GM12878 (cell line): ENCODE data around the gene P4HA1. TPM values are rescaled to one million over a fixed set of nuclear protein-coding genes. Genes with fewer than 3 reads are reported as not detected.
A peak's percentile ranks its signal among the peaks of the same experiment; 100 is the strongest.
"Not testable (repeated sequence)": the region's sequence is repeated elsewhere in the genome, so short reads cannot be mapped to it uniquely, and the experiment has no call there.

Experiments used
- ATAC-seq: fragments of 200-7000 bp; cut with Tn5 transposase; 3 replicates; pipeline ENCODE4 v1.9.1; 2020; ENCODE audit warnings: mild to moderate bottlenecking, moderate library complexity
- BruUV-seq: library from RNA; stranded (reverse); fragments of 400-500 nt; replicated peaks from 2 replicates; lab custom pipeline; 2021; lab: Mats Ljungman, UMichigan
- CTCF ChIA-PET: fragments of 300-600 bp; sonication (Branson Sonifier 250); formaldehyde crosslinking; extraction: SDS; loops from one replicate; lab custom pipeline; 2021; ENCODE audit warnings: inconsistent platforms; lab: Yijun Ruan, JAX
- POLR2A ChIA-PET: fragments of 350-600 bp; formaldehyde crosslinking; extraction: SDS; loops from one replicate; lab custom pipeline; 2021; ENCODE audit warnings: inconsistent platforms; lab: Charles Lee
- RAD21 ChIA-PET: fragments of 300-600 bp; sonication (Branson Sonifier 250); formaldehyde crosslinking; loops from one replicate; lab custom pipeline; 2023; ENCODE audit warnings: antibody characterized with exemption; ENCODE audit not compliant: unreplicated experiment; lab: Charles Lee
- SMC1A ChIA-PET: fragments of 300-600 bp; sonication (Branson Sonifier 250); formaldehyde crosslinking; loops from one replicate; lab custom pipeline; 2023; ENCODE audit not compliant: unreplicated experiment, uncharacterized antibody; lab: Charles Lee
- DNase-seq: peaks from one replicate; pipeline ENCODE4 v3.0.0-alpha.2; 2011; ENCODE audit warnings: low read depth, low spot score
- FAIRE-seq: peaks from 3 replicates; lab custom pipeline; 2011; peaks lifted over from hg19 to GRCh38; lab: Jason Lieb, UNC
- H2AFZ ChIP-seq: 2 replicates; pipeline ENCODE4 v1.6.0; 2011; ENCODE audit warnings: low read depth, low read length, control low read depth; ENCODE audit not compliant: control insufficient read depth
- H3K27ac ChIP-seq: 2 replicates; pipeline ENCODE4 v1.5.1; 2011; ENCODE audit warnings: control low read depth; ENCODE audit not compliant: control insufficient read depth, insufficient read depth
- H3K27me3 ChIP-seq, 2 experiments: replicated peaks in 1 of 2; 2 replicates each; pipeline versions ENCODE4 v1.6.0 to v1.6.1; 2011; ENCODE audit warnings: low read length in 1 of 2; ENCODE audit not compliant: control insufficient read depth in 2 of 2, insufficient read depth in 2 of 2
- H3K36me3 ChIP-seq, 2 experiments: 2 replicates each; pipeline ENCODE4 v1.5.1; 2011; ENCODE audit warnings: low read length in 1 of 2; ENCODE audit not compliant: control insufficient read depth in 2 of 2, insufficient read depth in 2 of 2
- H3K4me1 ChIP-seq: 2 replicates; pipeline ENCODE4 v1.6.1; 2011; ENCODE audit warnings: mild to moderate bottlenecking, low read length, moderate library complexity, mixed read lengths; ENCODE audit not compliant: control insufficient read depth, insufficient read depth
- H3K4me2 ChIP-seq: 2 replicates; pipeline ENCODE4 v1.6.0; 2011; ENCODE audit warnings: control low read depth; ENCODE audit not compliant: control insufficient read depth, insufficient read depth
- H3K4me3 ChIP-seq: fragments of 200-600 bp; sonication (generic); 2 replicates; pipeline ENCODE4 v1.5.1; 2016
- H3K79me2 ChIP-seq: 2 replicates; pipeline ENCODE4 v1.6.0; 2011; ENCODE audit warnings: low read length; ENCODE audit not compliant: control insufficient read depth, insufficient read depth
- H3K9ac ChIP-seq: 2 replicates; pipeline ENCODE4 v1.8.0; 2011; ENCODE audit warnings: low read length, control low read depth, mixed read lengths; ENCODE audit not compliant: control insufficient read depth, insufficient read depth
- H3K9me3 ChIP-seq: replicated peaks from 3 replicates; pipeline ENCODE4 v1.5.1; 2011; ENCODE audit warnings: mild to moderate bottlenecking, low read length; ENCODE audit not compliant: control insufficient read depth, insufficient read depth
- H4K20me1 ChIP-seq: 2 replicates; pipeline ENCODE4 v1.6.0; 2011; ENCODE audit not compliant: control insufficient read depth, insufficient read depth
- FOS ChIP-seq: IDR thresholded peaks from 3 replicates; pipeline ENCODE4 v1.6.1; 2011; ENCODE audit warnings: borderline replicate concordance; ENCODE audit not compliant: insufficient read length; ENCODE audit errors: extremely low read depth
- NFYB ChIP-seq: IDR thresholded peaks from 2 replicates; pipeline ENCODE4 v1.6.1; 2011; ENCODE audit warnings: low read depth, mild to moderate bottlenecking, low read length, improper control_type of control experiment, moderate library complexity; ENCODE audit not compliant: insufficient read depth
- SP1 ChIP-seq: IDR thresholded peaks from one replicate; pipeline ENCODE4 v1.6.1; 2011; ENCODE audit warnings: low read depth, low read length
- ZNF384 ChIP-seq: IDR thresholded peaks from 2 replicates; pipeline ENCODE4 v1.6.1; 2012; ENCODE audit warnings: low read depth, mild to moderate bottlenecking, low read length, improper control_type of control experiment, borderline replicate concordance
- WGBS: methylation state at CpG from one replicate; pipeline ENCODE4 v1.1.6; 2016; ENCODE audit warnings: low lambda C conversion rate; ENCODE audit not compliant: insufficient replicate concordance, insufficient coverage; ENCODE audit errors: missing lambda C conversion rate; 5-methylcytosine and 5-hydroxymethylcytosine counted together
- in situ Hi-C: fragments of 300-500 bp; cut with MboI; formaldehyde crosslinking; loops from 9 replicates; pipeline ENCODE4 v1.14.3; 2018; ENCODE audit warnings: mixed read lengths
- intact Hi-C: fragments of 100-400 bp; cut with micrococcal nuclease; formaldehyde crosslinking; loops from one replicate; pipeline ENCODE4 v1.14.2; 2022; ENCODE audit not compliant: unreplicated experiment
- polyA plus RNA-seq, 11 experiments: library from polyadenylated mRNA; depleted of rRNA in 4 of 11; unstranded in 6 of 11; stranded (reverse) in 5 of 11; fragments of >200 nt; fragmentation: Nextera tagmentation in 4 of 11; fragmentation: Illumina TruSeq in 1 of 11; extraction: Ambion mirVana in 4 of 11; extraction: Trizol in 1 of 11; gene quantifications; 1 replicate in 1 of 11; 2 replicates in 10 of 11; pipeline versions ENCODE4 v1.2.1 to v1.2.3, GENCODE V29; 2011 to 2016; ENCODE audit warnings: inconsistent platforms in 2 of 11, missing spikeins in 2 of 11, low read depth in 1 of 11
- total RNA-seq, 4 experiments: library from RNA; depleted of rRNA in 3 of 4; stranded (reverse); fragments of >200 nt in 3 of 4; fragmentation: Illumina TruSeq in 1 of 4; extraction: Trizol in 1 of 4; gene quantifications; 2 replicates each; pipeline versions ENCODE4 v1.2.1 to v1.2.3, GENCODE V29; 2013 to 2021
- TF ChIP-seq, protein P1 (sequence below): IDR thresholded peaks from 2 replicates; pipeline ENCODE4 v1.6.1; 2012; ENCODE audit warnings: low read depth, low read length, improper control_type of control experiment
- TF ChIP-seq, protein P2 (sequence below): IDR thresholded peaks from 2 replicates; pipeline ENCODE4 v1.6.1; 2012; ENCODE audit warnings: low read depth, low read length, improper control_type of control experiment
- TF ChIP-seq, protein P3 (sequence below): fragments of 450-650 bp; IDR thresholded peaks from 2 replicates; pipeline ENCODE4 v1.6.1; 2017; ENCODE audit warnings: antibody characterized with exemption, mild to moderate bottlenecking, moderate library complexity

P4HA1 gene
- total and polyA plus RNA-seq, 10 of the 15 experiments (the other 5 are each of a cell fraction or from before 2014, with no cell fraction given), result 15.0 to 160 (median 24.1) TPM

DNA sequence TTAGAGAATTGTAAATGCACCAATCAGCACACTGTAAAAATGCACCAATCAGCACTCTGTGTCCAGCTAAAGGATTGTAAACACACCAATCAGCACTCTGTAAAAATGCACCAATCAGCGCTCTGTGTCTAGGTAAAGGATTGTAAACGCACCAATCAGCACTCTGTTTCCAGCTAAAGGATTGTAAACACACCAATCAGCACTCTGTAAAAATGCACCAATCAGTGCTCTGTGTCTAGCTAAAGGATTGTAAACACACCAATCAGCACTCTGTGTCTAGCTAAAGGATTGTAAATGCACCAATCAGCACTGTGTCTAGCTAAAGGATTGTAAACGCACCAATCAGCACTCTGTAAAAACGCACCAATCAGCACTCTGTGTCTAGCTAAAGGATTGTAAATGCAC, 12.6 kb upstream of the P4HA1 start:
- H3K79me2 ChIP-seq, FAIRE-seq, H2AFZ ChIP-seq, H3K9me3 ChIP-seq, H3K4me2 ChIP-seq, H3K9ac ChIP-seq, H3K4me3 ChIP-seq, ATAC-seq, H3K36me3 ChIP-seq, H3K4me1 ChIP-seq, H4K20me1 ChIP-seq, H3K27ac ChIP-seq, intact Hi-C loops, H3K27me3 ChIP-seq, in situ Hi-C loops, BruUV-seq, DNase-seq: not testable (repeated sequence)
- TF ChIP-seq SP1 (peak; percentile 37), NFYB (peak; percentile 80)
- 97% methylated on average over 4 of the region's 4 CpGs for WGBS
- ChIA-PET SMC1A (interaction anchor here (0.6 to 3.8 kb wide), 4 partner anchors 10 to 42 kb away, joined by 3 to 41 read pairs (median 16); partner anchors contain the start of gene P4HA1), RAD21 (interaction anchor here (3.4 kb wide), 1 partner anchor 13 kb away, joined by 47 read pairs; the partner anchor contains the start of gene P4HA1), CTCF (interaction anchor here (2.5 to 4.0 kb wide), 3 partner anchors 9 to 49 kb away, joined by 8 to 26 read pairs (median 20); partner anchors contain the start of gene P4HA1), POLR2A (interaction anchor here (0.5 to 3.7 kb wide), 3 partner anchors 14 to 59 kb away, joined by 3 to 49 read pairs (median 4); partner anchors contain the start of genes ECD, FAM149B1 and P4HA1)

- H3K36me3 ChIP-seq, result peaks cover 0 to 5% of the 10 kb centered on the region in 2 experiments; a peak in 1 of 4 replicates
- no peak overlapping the region for H3K4me2 ChIP-seq
- no peak for TF ChIP-seq FOS
- TF ChIP-seq, protein P1, sequence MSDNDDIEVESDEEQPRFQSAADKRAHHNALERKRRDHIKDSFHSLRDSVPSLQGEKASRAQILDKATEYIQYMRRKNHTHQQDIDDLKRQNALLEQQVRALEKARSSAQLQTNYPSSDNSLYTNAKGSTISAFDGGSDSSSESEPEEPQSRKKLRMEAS, result no peak
- no peak for TF ChIP-seq NFYB
- TF ChIP-seq ZNF384, result no peak
- TF ChIP-seq, protein P2, sequence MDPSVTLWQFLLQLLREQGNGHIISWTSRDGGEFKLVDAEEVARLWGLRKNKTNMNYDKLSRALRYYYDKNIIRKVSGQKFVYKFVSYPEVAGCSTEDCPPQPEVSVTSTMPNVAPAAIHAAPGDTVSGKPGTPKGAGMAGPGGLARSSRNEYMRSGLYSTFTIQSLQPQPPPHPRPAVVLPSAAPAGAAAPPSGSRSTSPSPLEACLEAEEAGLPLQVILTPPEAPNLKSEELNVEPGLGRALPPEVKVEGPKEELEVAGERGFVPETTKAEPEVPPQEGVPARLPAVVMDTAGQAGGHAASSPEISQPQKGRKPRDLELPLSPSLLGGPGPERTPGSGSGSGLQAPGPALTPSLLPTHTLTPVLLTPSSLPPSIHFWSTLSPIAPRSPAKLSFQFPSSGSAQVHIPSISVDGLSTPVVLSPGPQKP, result no peak
- TF ChIP-seq, protein P3, sequence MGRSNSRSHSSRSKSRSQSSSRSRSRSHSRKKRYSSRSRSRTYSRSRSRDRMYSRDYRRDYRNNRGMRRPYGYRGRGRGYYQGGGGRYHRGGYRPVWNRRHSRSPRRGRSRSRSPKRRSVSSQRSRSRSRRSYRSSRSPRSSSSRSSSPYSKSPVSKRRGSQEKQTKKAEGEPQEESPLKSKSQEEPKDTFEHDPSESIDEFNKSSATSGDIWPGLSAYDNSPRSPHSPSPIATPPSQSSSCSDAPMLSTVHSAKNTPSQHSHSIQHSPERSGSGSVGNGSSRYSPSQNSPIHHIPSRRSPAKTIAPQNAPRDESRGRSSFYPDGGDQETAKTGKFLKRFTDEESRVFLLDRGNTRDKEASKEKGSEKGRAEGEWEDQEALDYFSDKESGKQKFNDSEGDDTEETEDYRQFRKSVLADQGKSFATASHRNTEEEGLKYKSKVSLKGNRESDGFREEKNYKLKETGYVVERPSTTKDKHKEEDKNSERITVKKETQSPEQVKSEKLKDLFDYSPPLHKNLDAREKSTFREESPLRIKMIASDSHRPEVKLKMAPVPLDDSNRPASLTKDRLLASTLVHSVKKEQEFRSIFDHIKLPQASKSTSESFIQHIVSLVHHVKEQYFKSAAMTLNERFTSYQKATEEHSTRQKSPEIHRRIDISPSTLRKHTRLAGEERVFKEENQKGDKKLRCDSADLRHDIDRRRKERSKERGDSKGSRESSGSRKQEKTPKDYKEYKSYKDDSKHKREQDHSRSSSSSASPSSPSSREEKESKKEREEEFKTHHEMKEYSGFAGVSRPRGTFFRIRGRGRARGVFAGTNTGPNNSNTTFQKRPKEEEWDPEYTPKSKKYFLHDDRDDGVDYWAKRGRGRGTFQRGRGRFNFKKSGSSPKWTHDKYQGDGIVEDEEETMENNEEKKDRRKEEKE, result no peak
- TF ChIP-seq, all 136 proteins: peak for 0
- WGBS, result 82% methylated on average over 3 of the region's 3 CpGs
- no peak overlapping the region for H3K27ac ChIP-seq
- no peak for DNase-seq
- in situ Hi-C loops, result no loop called here
- H3K27me3 ChIP-seq, result no peaks in the 10 kb centered on the region
- FAIRE-seq, result no peak
- no peaks in the 10 kb centered on the region; the same call in 2 of the 3 replicates for H3K9me3 ChIP-seq
- no TSS peak for BruUV-seq
- ChIA-PET RAD21 (no interaction called here), CTCF (interaction anchor here (1.5 kb wide), 1 partner anchor 11 kb away, joined by 4 read pairs; no protein-coding TSS in a partner anchor), SMC1A (no interaction called here), POLR2A (interaction anchor here (1.1 kb wide), 1 partner anchor 63 kb away, joined by 3 read pairs; no protein-coding TSS in a partner anchor)
- H2AFZ ChIP-seq, result no peak overlapping the region
- no peaks in the 10 kb centered on the region for H4K20me1 ChIP-seq
- ATAC-seq, result no peak
- H3K4me3 ChIP-seq, result no peak overlapping the region
- intact Hi-C loops, result no loop called here
- H3K9ac ChIP-seq, result no peak overlapping the region
- no peaks in the 10 kb centered on the region for H3K79me2 ChIP-seq
- H3K4me1 ChIP-seq, result no peaks in the 10 kb centered on the region
These were observed 9.6 kb upstream of the P4HA1 start for GRCh38 chr10:73106301-73106700.
